ENCODE results near the gene C1QL1.

DNA sequence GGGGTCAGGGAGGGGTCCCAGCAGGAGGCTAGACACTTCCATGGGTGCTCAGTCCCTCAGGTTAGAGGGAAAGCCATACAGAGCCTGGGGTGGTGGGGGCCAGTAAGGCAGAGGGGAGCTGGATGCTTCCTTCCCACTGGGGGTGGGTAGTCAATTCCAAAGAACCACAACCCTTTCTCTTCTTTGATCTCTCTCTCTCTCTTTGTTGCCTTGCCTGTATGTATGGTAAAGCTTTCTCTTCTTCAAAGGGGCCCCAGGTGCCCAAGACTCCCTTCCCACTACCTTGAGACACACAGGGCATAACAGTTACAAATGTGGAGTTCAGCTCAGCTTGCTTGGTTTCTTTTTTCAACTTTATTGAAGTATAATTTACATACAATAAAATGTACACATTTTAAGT lies 30.5 kb upstream of the C1QL1 start:
- TF ChIP-seq EZH2phosphoT487 (IDR thresholded peaks at IDR 0.05; ENCODE audit: borderline replicate concordance, low read length) (no peak), CTCF (IDR thresholded peaks at IDR 0.05; ENCODE audit: low read depth, low read length, poor library complexity, severe bottlenecking) (no peak)

All from DOHH2 (cell line).